HG03139 (cell line): ENCODE data around the gene CCDC120.

ENCODE experiments used
- ATAC-seq: cut with Tn5 transposase; IDR thresholded peaks from one replicate; pipeline ENCODE4 v1.9.1; 2021; ENCODE audit not compliant: unreplicated experiment

The CCDC120 gene, protein sequence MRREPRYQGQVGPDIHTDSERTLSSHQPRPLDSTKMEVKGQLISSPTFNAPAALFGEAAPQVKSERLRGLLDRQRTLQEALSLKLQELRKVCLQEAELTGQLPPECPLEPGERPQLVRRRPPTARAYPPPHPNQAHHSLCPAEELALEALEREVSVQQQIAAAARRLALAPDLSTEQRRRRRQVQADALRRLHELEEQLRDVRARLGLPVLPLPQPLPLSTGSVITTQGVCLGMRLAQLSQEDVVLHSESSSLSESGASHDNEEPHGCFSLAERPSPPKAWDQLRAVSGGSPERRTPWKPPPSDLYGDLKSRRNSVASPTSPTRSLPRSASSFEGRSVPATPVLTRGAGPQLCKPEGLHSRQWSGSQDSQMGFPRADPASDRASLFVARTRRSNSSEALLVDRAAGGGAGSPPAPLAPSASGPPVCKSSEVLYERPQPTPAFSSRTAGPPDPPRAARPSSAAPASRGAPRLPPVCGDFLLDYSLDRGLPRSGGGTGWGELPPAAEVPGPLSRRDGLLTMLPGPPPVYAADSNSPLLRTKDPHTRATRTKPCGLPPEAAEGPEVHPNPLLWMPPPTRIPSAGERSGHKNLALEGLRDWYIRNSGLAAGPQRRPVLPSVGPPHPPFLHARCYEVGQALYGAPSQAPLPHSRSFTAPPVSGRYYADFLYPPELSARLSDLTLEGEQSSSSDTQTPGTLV

GRCh38 chrX:49058794-49059193 is at the start of gene CCDC120:
CCDC120 (plus strand) TSS chrX:49058999; CDS start chrX:49062042, 3,043 bp downstream.
- no peak for ATAC-seq

GRCh38 chrX:49019050-49019449 is 39.7 kb upstream of the CCDC120 start:
- ATAC-seq, result no peak

DNA sequence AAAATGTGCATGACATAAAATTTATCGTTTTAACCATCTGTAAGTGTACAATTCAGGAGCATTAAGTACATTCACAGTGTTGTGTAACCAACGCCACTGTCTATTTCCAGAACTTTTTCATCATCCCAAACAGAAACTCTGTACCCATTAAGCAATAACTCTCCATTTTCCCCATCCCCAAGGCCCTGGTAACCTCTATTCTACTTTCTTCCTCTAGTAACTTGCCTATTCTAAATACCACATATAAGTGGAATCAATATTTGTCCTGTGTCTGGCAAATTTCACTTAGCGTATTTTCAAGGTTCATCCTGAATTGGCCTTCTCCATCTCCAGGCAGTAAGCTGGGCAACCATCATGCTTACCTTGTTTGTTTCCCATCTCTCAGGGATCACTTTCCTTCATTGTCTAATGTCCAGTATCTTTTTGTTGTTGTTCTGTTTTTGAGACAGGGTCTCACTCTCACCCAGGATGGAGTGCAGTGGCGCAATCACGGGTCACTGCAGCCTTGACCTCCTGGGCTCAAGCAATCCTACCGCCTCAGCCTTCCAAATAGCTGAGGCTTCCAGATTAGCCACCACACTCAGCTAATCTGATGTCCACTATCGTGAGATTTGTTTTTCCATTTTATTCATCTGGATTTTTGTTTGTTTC is 39.1 kb upstream of the CCDC120 start:
- ATAC-seq, result no peak

- ATAC-seq, result no peak
Observed at GRCh38 chrX:49029876-49030275, 28.9 kb upstream of the CCDC120 start.

GRCh38 chrX:49030283-49030682 is 28.5 kb upstream of the CCDC120 start:
- no peak for ATAC-seq

GRCh38 chrX:49037883-49038475 is 20.8 kb upstream of the CCDC120 start:
- no peak for ATAC-seq

- ATAC-seq, result no peak
Observed at GRCh38 chrX:49039598-49040375, 19.0 kb upstream of the CCDC120 start.

GRCh38 chrX:49040376-49040955 is 18.3 kb upstream of the CCDC120 start:
- ATAC-seq, result no peak

- ATAC-seq, result no peak
Observed at GRCh38 chrX:49041744-49042580, 16.8 kb upstream of the CCDC120 start.

- ATAC-seq, result peak; percentile 3
Observed at GRCh38 chrX:49042581-49043219, 16.1 kb upstream of the CCDC120 start.

GRCh38 chrX:49043220-49043986 is 15.4 kb upstream of the CCDC120 start, which contains the start of gene TFE3:
TFE3 (minus strand) TSS chrX:49043357; CDS start chrX:49043226, 131 bp downstream.
- ATAC-seq, result peak; percentile 87

- ATAC-seq, result no peak
Observed at GRCh38 chrX:49043987-49044281, 14.9 kb upstream of the CCDC120 start.

DNA sequence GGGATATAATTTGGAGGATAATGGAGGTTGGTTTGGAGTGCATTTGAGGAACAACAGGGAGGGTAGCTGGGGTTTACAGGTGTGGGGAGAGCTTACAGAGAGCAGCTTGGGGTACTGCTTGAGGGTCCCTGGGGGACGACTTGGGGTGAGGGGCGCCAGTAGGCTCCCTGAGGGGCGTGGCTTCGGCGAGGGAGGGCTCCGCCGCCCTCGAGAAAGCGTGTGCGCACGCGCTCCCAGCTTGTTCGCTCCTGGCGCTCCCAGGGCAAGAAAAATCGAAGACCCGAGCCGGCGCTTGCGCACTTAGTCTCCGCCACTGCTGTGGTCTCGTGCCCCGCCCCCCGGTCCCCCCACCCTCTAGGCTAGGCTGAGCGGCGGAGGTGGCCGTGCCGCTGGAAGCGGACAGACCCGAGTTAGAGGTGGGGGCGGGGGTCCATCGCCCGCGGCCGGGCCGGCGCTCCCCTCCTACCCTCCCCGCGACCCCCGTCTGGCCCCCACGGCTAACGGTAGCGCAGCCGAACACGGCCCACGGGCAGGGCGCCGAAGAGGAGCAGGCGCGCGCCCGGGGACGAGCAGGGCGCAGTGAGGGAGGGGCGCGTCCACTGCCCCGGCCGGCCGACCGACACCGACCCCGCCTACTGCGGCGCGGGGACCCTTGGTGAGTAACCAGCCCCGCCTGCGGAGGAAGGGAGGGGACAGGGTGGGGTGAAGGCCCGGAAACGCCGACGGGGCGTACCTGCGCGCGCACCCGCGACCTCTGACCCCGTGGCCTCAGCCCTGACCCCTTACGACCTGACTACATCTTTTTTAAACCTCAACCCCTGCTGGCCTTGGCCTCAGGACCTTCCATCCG is 5.4 kb upstream of the CCDC120 start:
- ATAC-seq, result no peak

- no peak for ATAC-seq
Observed at GRCh38 chrX:49054073-49054762, 4.6 kb upstream of the CCDC120 start.

DNA sequence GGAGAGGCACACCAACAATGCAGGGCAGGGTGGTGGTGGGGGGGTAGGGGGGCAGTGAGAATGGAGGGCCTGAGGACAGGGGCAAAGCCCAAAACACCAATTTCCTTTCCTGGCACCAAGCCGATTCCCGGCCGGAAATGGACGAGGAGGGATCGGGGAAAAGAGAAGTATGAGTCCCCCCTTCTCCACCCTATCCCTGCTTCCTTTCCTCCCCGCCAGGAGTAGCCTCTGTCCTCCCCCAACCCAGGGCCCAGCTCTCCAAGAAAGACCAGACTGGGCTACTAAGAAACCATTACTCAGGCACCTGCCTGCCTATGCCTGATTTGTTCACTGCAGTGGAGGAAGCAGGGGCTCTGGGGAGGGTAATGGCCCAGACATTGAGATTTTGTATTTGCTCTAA is 402 bp downstream of the CCDC120 start:
- no peak for ATAC-seq

GRCh38 chrX:49059681-49060085 is 884 bp downstream of the CCDC120 start:
- no peak for ATAC-seq

DNA sequence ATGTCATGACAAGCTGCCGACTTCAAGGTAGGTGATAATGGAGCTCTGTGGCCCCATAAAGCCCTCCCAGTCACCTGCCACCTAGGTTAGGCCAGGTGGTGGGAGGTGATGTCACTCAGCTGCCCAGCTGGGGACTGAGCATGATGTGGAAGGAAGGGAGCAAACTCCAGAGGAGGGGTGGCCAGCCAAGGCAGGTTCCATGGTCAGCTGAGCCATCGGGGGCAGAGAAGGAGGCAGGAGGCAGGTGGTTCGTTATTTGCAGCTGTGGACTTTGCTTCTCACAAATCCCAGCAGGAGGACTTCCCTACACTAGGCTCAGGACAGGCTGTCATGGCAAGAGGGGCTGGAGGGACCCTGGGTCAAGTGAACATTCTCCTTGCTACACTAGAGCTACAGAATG is 2.1 kb downstream of the CCDC120 start:
- no peak for ATAC-seq
